GM18520 (cell line): Measurements from ENCODE around the gene DLG2.

ENCODE experiments used
- ATAC-seq: cut with Tn5 transposase; IDR thresholded peaks from one replicate; pipeline ENCODE4 v1.9.1; 2021; ENCODE audit not compliant: unreplicated experiment

The DLG2 gene

GRCh38 chr11:83409891-83410290, 2217.3 kb downstream of the DLG2 start:
- ATAC-seq: no peak

GRCh38 chr11:83409476-83409875, 2217.7 kb downstream of the DLG2 start:
- no peak for ATAC-seq

GRCh38 chr11:83408946-83409345, 2218.2 kb downstream of the DLG2 start:
- no peak for ATAC-seq
